Glutamatergic neuron (in vitro differentiated cells): ENCODE measurements around the gene ADGRB3. TPM values are rescaled to one million over a fixed set of nuclear protein-coding genes. Genes with fewer than 3 reads are reported as not detected.
"Not testable (repeated sequence)": the region's sequence is repeated elsewhere in the genome, so short reads cannot be mapped to it uniquely, and the experiment has no call there.

ENCODE experiments used
- DNase-seq: peaks from one replicate; pipeline ENCODE4 v3.0.0; 2022
- H3K27ac Mint-ChIP-seq: one replicate; pipeline ENCODE4 v1.8.0; 2020; ENCODE audit warnings: mild to moderate bottlenecking, mixed read lengths, inconsistent platforms; ENCODE audit not compliant: unreplicated experiment
- H3K27me3 Mint-ChIP-seq: one replicate; pipeline ENCODE4 v1.8.0; 2020; ENCODE audit warnings: mild to moderate bottlenecking, moderate library complexity, mixed read lengths, inconsistent platforms; ENCODE audit not compliant: unreplicated experiment
- H3K36me3 Mint-ChIP-seq: one replicate; pipeline ENCODE4 v1.8.0; 2020; ENCODE audit warnings: mild to moderate bottlenecking, mixed read lengths, inconsistent platforms; ENCODE audit not compliant: unreplicated experiment
- H3K4me1 Mint-ChIP-seq: one replicate; pipeline ENCODE4 v1.8.0; 2020; ENCODE audit warnings: mild to moderate bottlenecking, low read depth, mixed read lengths, inconsistent platforms; ENCODE audit not compliant: unreplicated experiment
- H3K4me3 Mint-ChIP-seq: one replicate; pipeline ENCODE4 v1.8.0; 2020; ENCODE audit warnings: mild to moderate bottlenecking, mixed read lengths, inconsistent platforms; ENCODE audit not compliant: unreplicated experiment
- H3K9me3 Mint-ChIP-seq: one replicate; pipeline ENCODE4 v1.8.0; 2020; ENCODE audit warnings: mild to moderate bottlenecking, moderate library complexity, mixed read lengths, inconsistent platforms; ENCODE audit not compliant: unreplicated experiment
- total RNA-seq: library from RNA; stranded (reverse); fragmentation: NEBNext Ultra II Directional; extraction: Animal tissue kit (Norgen Biotek cat#: 25700); gene quantifications from one replicate; pipeline ENCODE4 v1.2.1, GENCODE V29; 2021; ENCODE audit not compliant: unreplicated experiment
- TF ChIP-seq, protein P1 (sequence below): fragments of 200-600 bp; sonication (generic); IDR thresholded peaks from one replicate; pipeline ENCODE4 v1.5.0; 2021; ENCODE audit not compliant: partially characterized antibody, unreplicated experiment

ADGRB3 gene
- total RNA-seq, 1 donor from 2014 or later = 7.3 TPM

DNA sequence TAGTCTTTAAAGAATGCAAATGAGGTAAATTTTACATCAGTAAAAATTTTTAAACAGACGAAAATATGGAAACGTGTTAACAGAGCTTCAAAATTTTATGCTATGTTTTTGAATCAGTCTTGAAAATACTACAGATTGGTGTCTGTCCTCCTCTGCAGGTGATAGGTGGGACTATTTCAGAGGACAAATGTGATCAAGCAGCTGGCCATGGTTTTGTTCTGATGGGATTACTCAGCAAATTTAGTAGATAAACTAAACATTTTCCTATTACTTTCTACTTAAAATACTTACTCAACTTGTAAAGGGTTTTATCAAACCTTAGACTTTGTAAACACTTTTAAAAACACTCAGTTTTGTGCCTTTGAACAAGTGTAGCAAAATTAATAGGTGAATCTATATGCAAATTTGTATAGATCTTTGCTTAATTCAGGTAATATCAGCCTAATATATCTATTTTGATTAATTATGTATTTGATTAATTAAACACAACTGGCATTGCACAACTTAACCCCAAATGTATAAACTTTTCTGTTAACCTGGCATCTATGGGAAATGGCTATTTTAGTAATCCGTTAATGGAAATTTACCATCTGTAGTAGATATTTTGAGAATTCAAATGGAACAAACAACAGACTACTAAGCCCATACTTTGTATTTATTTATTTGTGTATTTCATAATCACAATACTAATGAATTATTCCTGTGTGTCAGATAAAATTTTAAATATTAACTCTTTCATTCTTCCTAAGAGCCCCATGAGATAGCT, 22.5 kb downstream of the ADGRB3 start:
- DNase-seq = no peak
- Mint-ChIP-seq H3K9me3 (no peaks in the 10 kb centered on the region), H3K36me3 (no peaks in the 10 kb centered on the region), H3K27ac (no peak overlapping the region), H3K27me3 (no peaks in the 10 kb centered on the region), H3K4me1 (no peaks in the 10 kb centered on the region), H3K4me3 (no peak overlapping the region)
- TF ChIP-seq, protein P1, sequence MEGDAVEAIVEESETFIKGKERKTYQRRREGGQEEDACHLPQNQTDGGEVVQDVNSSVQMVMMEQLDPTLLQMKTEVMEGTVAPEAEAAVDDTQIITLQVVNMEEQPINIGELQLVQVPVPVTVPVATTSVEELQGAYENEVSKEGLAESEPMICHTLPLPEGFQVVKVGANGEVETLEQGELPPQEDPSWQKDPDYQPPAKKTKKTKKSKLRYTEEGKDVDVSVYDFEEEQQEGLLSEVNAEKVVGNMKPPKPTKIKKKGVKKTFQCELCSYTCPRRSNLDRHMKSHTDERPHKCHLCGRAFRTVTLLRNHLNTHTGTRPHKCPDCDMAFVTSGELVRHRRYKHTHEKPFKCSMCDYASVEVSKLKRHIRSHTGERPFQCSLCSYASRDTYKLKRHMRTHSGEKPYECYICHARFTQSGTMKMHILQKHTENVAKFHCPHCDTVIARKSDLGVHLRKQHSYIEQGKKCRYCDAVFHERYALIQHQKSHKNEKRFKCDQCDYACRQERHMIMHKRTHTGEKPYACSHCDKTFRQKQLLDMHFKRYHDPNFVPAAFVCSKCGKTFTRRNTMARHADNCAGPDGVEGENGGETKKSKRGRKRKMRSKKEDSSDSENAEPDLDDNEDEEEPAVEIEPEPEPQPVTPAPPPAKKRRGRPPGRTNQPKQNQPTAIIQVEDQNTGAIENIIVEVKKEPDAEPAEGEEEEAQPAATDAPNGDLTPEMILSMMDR = no peak

DNA sequence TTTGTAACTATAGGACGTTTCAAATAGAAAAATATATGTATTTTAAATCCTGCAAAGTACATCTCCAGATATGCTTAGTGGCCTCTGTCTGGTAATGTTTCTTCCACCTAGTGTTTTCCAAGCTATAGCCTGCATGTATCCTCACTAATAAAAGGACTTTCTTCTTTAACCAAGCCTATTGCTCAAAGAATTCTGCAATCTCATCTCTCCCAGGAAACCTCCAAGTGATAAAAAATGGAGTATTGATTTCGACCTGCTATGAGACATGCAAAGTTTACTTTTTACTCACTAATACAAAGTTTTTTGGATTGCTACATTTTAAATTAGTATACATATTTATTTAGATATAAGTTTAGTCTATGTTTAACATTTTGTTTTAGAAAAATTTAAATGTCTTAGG, 23.3 kb downstream of the ADGRB3 start:
- no peak overlapping the region for H3K27ac Mint-ChIP-seq

DNA sequence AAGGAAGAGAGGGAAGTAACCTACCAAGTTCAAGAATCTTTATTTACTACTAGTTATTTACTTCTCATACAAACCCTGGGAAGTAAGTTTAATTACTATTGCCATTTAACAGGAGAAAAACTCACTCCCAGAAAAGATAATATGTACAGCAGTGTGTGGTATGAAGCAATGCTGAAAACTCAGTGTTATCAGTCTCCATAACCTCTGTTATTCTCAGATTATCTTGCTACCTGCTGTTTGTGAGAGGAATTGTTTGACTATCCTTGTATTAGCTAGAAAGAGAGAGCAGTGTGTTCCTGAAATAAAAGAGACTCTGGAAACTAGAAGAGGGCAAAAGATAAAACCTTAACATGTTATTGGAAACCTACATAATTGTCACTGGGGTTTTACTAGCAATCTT, 38.2 kb downstream of the ADGRB3 start:
- Mint-ChIP-seq H3K36me3 (no peaks in the 10 kb centered on the region), H3K27me3 (no peaks in the 10 kb centered on the region), H3K9me3 (no peaks in the 10 kb centered on the region), H3K4me1 (no peaks in the 10 kb centered on the region), H3K4me3 (no peak overlapping the region), H3K27ac (no peak overlapping the region)
- no peak for DNase-seq
- TF ChIP-seq, protein P1 = no peak

More for the DNA sequence above, 23.3 kb downstream of the ADGRB3 start:
- Mint-ChIP-seq H3K4me3 (no peak overlapping the region), H3K36me3 (no peaks in the 10 kb centered on the region), H3K9me3 (no peaks in the 10 kb centered on the region), H3K4me1 (no peaks in the 10 kb centered on the region), H3K27me3 (no peaks in the 10 kb centered on the region)
- DNase-seq = no peak
- TF ChIP-seq, protein P1 = no peak

DNA sequence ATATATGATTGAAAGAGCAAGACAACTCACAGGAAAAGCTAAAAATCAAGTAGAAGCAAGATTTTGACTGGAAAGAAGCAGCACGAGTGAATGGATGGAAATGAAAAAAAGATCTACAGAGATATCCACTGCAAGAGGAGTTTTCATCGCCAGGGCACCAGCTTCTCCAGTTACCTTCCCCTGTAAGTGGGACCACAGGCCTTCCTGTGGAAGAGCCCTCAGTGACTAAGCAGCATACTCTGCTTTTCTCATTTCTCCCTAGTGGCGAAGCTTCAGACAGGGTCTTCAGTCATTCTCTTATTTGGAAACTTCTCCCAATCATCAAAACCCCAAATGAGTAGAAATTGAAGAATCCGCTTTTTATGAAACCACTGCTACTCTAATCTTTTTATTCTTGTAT, 40.5 kb downstream of the ADGRB3 start:
- Mint-ChIP-seq H3K9me3 (no peaks in the 10 kb centered on the region), H3K27me3 (no peaks in the 10 kb centered on the region), H3K36me3 (no peaks in the 10 kb centered on the region), H3K27ac (no peak overlapping the region), H3K4me3 (no peak overlapping the region), H3K4me1 (no peaks in the 10 kb centered on the region)
- no peak for DNase-seq
- TF ChIP-seq, protein P1 = no peak

DNA sequence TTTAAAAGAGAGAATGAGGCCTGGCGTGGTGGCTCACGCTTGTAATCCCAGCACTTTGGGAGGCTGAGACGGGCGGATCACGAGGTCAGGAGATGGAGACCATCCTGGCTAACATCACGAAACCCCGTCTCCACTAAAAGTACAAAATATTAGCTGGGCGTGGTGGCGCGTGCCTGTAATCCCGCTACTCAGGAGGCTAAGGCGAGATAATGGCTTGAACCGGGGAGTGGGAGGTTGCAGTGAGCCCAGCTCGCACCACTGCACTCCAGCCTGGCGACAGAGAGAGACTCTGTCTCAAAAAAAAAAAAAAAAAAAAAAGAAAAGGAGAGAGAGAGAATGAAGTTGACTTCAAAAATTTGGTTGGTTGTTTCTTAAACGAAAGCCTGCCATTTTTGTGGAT, 41.0 kb downstream of the ADGRB3 start:
- H3K36me3 Mint-ChIP-seq, H3K27me3 Mint-ChIP-seq, H3K9me3 Mint-ChIP-seq, DNase-seq, H3K27ac Mint-ChIP-seq, H3K4me1 Mint-ChIP-seq, H3K4me3 Mint-ChIP-seq: not testable (repeated sequence)
